ENCODE measurements around the gene SEPTIN12.

Gene SEPTIN12

GRCh38 chr16:4728676-4729075 lies 59.5 kb downstream of the SEPTIN12 start:
- TF ChIP-seq SIN3A (IDR thresholded peaks at IDR 0.05; ENCODE audit: borderline replicate concordance, insufficient read depth, low read length): no peak
